GM12801 (cell line): ENCODE results near the gene PWP1.

Source experiments
- TF ChIP-seq, protein P1 (sequence below): IDR thresholded peaks from one replicate; pipeline ENCODE4 v1.5.1; 2011; ENCODE audit warnings: control low read depth; ENCODE audit not compliant: insufficient read length; ENCODE audit errors: extremely low read depth

The PWP1 gene

DNA sequence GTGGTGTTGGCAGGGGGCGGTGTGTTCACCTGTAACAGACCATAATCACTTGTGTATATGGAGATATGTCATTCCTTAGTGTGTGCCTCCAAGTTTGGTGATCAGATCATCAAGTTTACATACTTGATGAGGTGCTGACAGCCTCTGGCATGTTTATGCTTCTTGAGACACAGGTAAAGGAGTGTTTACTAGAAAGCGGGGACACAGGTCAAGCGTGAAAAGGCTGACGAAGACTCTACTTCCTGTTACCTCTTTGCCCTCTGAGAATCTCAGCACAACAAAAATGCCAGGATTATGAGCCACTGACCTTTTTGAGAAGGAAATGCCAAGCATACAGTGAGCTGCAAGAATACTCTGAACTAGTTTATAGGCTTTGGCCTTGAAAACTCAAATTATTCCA, 45.8 kb downstream of the PWP1 start:
- TF ChIP-seq, protein P1, sequence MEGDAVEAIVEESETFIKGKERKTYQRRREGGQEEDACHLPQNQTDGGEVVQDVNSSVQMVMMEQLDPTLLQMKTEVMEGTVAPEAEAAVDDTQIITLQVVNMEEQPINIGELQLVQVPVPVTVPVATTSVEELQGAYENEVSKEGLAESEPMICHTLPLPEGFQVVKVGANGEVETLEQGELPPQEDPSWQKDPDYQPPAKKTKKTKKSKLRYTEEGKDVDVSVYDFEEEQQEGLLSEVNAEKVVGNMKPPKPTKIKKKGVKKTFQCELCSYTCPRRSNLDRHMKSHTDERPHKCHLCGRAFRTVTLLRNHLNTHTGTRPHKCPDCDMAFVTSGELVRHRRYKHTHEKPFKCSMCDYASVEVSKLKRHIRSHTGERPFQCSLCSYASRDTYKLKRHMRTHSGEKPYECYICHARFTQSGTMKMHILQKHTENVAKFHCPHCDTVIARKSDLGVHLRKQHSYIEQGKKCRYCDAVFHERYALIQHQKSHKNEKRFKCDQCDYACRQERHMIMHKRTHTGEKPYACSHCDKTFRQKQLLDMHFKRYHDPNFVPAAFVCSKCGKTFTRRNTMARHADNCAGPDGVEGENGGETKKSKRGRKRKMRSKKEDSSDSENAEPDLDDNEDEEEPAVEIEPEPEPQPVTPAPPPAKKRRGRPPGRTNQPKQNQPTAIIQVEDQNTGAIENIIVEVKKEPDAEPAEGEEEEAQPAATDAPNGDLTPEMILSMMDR: no peak

DNA sequence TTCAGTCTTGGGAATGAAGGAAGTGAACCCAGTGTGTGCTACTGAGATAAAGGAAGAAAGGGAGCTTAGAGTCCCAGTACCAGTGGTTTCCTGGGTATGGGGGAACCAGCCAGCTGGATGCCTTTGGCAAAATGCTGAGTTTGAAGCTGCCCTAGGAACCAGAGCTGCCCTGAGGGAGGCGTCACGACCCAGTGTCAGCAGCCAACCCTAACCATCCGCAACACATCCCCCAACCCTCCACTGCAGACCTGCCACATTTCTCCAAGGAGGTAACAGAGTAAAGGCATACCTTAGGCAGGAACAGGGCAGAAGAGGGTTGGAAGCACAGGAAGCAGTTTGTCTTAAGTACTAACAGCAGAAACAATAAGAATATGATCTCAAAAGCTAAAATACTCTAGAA, 46.8 kb downstream of the PWP1 start:
- TF ChIP-seq, protein P1: no peak

DNA sequence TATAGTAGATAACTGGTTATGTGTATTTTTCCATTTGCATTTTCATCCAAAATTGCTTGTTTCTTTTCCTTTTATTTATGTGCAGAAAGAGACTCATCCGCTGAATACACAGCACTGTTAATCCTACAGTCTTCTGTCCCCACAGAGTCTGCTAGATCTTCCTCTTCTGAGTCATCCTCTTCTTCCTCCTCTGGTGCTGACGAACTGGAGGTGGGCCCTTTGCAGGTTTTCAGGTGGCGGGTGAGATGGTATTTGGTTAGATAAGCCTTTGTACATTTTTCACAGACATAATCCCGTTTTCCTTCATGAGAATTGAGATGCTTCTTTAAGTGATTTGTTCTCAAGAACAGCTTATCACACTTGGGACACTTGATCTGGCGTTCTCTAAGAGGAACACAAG, 48.5 kb downstream of the PWP1 start:
- TF ChIP-seq, protein P1: no peak

DNA sequence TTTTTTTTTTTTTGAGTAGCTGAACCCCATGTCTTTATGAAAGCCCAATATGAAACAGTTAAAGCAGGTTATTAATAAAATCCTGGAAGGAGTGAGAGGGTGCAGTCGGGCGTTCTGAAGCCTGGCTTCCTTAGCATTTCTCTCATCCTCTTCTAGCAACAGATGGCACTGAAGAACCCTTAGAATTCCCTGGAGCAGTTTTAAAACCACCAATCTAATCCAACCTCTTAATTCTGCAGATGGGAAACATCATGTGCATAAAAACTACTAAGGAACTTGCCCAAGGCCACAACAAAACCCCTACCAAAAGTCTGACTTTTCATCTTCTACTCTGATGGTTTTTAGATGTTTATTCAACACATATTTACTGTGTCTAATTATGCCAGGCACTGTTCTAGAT, 50.2 kb downstream of the PWP1 start:
- TF ChIP-seq, protein P1: no peak

DNA sequence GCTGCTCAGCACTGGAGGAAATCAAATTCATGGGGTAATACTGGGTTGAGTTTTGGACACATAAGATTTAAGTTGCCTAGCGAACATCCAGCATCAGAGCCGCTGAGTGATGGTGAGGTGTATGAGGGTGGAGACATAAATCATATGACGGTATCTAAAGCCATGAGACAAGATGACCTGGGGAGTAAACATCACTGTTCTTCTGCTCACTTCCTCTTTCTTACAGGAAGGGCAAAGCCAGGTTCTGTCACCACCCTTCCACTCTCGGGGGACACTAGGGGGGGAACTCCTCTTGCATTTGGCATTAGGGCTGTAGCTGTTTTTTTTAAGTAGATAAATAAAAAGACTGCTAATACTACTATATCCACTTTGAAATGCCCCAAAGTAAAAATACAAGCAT, 51.3 kb downstream of the PWP1 start:
- TF ChIP-seq, protein P1: no peak

DNA sequence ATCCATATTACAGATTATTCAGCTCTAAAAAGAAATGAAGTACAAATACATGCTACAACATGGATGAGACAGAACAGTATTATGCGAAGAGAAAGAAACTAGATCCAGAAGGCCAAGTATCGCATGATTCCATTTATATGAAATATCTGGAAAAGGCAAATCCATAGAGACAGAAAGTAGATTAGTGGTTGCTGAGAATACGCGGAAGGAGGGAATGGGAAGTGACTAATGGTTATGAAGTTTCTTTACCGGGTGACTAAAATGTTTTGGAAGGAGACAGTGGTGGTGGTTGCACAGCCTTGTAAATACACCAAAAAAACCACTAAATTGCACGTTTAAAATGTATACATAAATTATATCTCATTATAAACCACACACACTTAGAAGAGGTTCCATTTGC, 62.9 kb downstream of the PWP1 start:
- TF ChIP-seq, protein P1: no peak

DNA sequence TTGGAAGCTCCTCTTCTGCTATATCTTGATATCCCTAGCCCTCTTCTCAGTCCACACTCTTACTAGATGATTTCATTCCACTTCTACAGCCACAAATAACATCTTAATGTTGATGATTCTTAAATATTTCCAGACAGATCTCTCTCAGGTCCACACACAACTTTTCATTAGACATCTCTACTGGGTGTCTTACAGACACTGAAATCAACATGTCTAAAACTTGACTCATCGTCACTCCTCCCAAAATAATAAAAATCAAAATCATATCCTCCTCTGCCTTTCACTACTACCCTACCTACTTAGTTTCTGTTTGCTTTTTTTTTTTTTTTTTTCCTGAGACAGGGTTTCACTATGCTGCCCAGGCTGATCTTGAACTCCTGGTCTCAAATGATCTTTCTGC, 63.5 kb downstream of the PWP1 start:
- TF ChIP-seq, protein P1: no peak

DNA sequence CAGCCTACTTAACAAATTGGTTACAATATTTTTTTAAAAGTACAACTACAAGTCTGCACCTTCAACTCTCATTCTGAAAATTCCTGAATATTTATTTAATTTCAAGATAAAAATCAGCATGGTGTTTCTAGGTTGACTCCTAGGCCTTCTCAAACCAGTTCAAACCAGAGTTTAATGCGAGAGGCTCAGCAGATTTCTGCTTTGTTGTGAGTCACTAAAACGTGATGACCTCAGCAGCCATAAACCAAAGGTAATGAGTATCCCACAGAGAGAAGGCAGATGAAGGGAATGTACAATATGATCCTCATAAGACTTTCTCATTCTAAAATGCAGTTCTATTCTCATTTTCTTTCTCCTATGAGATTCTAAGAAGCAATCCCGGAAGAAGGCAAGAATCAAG, 73.8 kb downstream of the PWP1 start:
- TF ChIP-seq, protein P1: no peak
